SK-N-SH (cell line): Measurements from ENCODE around the gene SEPSECS.

Experiments
- CTCF ChIP-seq: fragments of 200-600 bp; sonication (generic); IDR thresholded peaks from 2 replicates; pipeline ENCODE4 v1.6.1; 2017; ENCODE audit warnings: antibody characterized with exemption, mild to moderate bottlenecking, moderate library complexity
- FOXM1 ChIP-seq: IDR thresholded peaks from 2 replicates; pipeline ENCODE4 v1.4.0; 2012; ENCODE audit warnings: low read depth, mild to moderate bottlenecking
- GABPA ChIP-seq: IDR thresholded peaks from 2 replicates; pipeline ENCODE4 v1.4.0; 2012; ENCODE audit warnings: low read depth, mild to moderate bottlenecking
- JUND ChIP-seq: IDR thresholded peaks from 2 replicates; pipeline ENCODE4 v1.4.0; 2012
- MXI1 ChIP-seq: IDR thresholded peaks from 2 replicates; pipeline ENCODE4 v1.6.1; 2012; ENCODE audit warnings: mild to moderate bottlenecking, low read depth, low read length, improper control_type of control experiment
- RAD21 ChIP-seq: IDR thresholded peaks from 2 replicates; pipeline ENCODE4 v1.6.1; 2012; ENCODE audit warnings: mild to moderate bottlenecking, low read length
- TF ChIP-seq, protein P1 (sequence below): IDR thresholded peaks from 2 replicates; pipeline ENCODE4 v1.4.0; 2012; ENCODE audit warnings: low read depth
- TF ChIP-seq, protein P2 (sequence below): fragments of 150-350 bp; IDR thresholded peaks from 2 replicates; pipeline ENCODE4 v1.6.1; 2017; ENCODE audit warnings: antibody characterized with exemption, low read length, low read depth, borderline replicate concordance

DNA sequence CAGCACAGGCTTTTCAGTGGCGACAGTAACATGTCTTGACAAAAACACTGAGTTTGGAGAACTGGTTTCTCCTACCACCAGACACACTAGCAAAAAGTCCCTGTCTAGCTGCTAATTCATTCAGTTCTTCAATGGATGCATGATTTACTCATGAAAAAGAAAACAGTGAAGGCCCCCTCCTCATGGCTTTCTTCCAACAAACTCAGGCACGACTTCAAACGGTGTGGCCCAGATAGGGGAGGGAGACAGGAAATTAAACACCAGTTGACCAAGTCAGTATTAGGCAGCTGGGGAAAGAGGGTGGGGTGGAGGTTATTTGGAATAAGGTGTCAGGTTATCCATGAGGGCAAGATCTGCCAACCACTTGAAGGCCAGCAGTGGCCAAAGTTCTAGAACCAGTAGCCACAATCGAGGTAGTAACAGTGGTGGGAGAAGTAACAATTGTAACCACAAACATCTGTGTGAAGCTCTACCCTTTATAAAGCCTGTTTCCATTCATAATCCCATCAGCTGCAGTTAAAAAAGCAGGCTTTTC is 60.2 kb downstream of the SEPSECS start:
- TF ChIP-seq JUND, result no peak
- TF ChIP-seq RAD21, result no peak
- TF ChIP-seq MXI1, result no peak
- TF ChIP-seq GABPA, result no peak
- TF ChIP-seq FOXM1, result no peak
- TF ChIP-seq, protein P1, sequence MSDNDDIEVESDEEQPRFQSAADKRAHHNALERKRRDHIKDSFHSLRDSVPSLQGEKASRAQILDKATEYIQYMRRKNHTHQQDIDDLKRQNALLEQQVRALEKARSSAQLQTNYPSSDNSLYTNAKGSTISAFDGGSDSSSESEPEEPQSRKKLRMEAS, result no peak
- TF ChIP-seq, protein P2, sequence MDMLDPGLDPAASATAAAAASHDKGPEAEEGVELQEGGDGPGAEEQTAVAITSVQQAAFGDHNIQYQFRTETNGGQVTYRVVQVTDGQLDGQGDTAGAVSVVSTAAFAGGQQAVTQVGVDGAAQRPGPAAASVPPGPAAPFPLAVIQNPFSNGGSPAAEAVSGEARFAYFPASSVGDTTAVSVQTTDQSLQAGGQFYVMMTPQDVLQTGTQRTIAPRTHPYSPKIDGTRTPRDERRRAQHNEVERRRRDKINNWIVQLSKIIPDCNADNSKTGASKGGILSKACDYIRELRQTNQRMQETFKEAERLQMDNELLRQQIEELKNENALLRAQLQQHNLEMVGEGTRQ, result no peak
- TF ChIP-seq CTCF, result no peak
